ENCODE data around the gene OLFML1. TPM values are rescaled to one million over a fixed set of nuclear protein-coding genes. Genes with fewer than 3 reads are reported as not detected.

The OLFML1 gene
- total and polyA plus RNA-seq, 2 donors (not counting 3 experiments of a cell fraction or from before 2014, with no cell fraction given) = not detected

- Histone ChIP-seq H3K79me2 (ENCODE audit: control insufficient read depth, insufficient read depth, low read length) (no peaks in the 10 kb centered on the region), H3K4me1 (ENCODE audit: control insufficient read depth, extremely low read depth, insufficient read depth, low read length) (no peaks in the 10 kb centered on the region), H3K9me1 (replicated peaks; ENCODE audit: control insufficient read depth, extremely low read depth, insufficient read depth, low read length) (no peaks in the 10 kb centered on the region), H3K36me3 (ENCODE audit: control insufficient read depth in 2 of 2, extremely low read depth in 1 of 2, insufficient read depth in 2 of 2, low read length in 2 of 2) (no peaks in the 10 kb centered on the region), H3K27me3 (ENCODE audit: control insufficient read depth in 2 of 2, insufficient read depth in 2 of 2, low read length in 2 of 2) (no peaks in the 10 kb centered on the region), H3K9me3 (replicated peaks; ENCODE audit: control insufficient read depth, insufficient read depth, low read length) (no peaks in the 10 kb centered on the region), H3K9ac (replicated peaks; ENCODE audit: extremely low read depth, insufficient read depth, low read length) (no peak overlapping the region), H3K4me2 (ENCODE audit: insufficient read depth, low read length) (no peak overlapping the region), H2AFZ (ENCODE audit: low read depth, low read length) (no peak overlapping the region), H4K20me1 (replicated peaks; ENCODE audit: control insufficient read depth, extremely low read depth, insufficient read depth, low read length) (no peaks in the 10 kb centered on the region), H3K4me3 (replicated peaks in 1 of 3; ENCODE audit: insufficient read depth in 1 of 3, low read depth in 1 of 3, low read length in 3 of 3) (no peak overlapping the region), H3K27ac (ENCODE audit: insufficient read depth, low read depth, low read length) (no peak overlapping the region)
- DNase-seq (ENCODE audit: low read depth, low spot score) (no peak), FAIRE-seq (no peak)
- dilution Hi-C loops (cut with MboI; ENCODE audit: extremely low pct_ligation_motif_present, low sequenced_read_pairs) (no loop called here), intact Hi-C loops (cut with micrococcal nuclease) (no loop called here)
- TF ChIP-seq GATA2 (IDR thresholded peaks at IDR 0.05; ENCODE audit: insufficient read depth, insufficient read length, low read depth, low read length) (no peak), POLR2AphosphoS5 (IDR thresholded peaks at IDR 0.05; ENCODE audit: insufficient read depth, low read depth, low read length) (no peak), JUN (IDR thresholded peaks at IDR 0.05; ENCODE audit: borderline replicate concordance, insufficient read depth, insufficient read length, low read depth) (no peak), CTCF (IDR thresholded peaks at IDR 0.05; ENCODE audit: extremely low read depth in 1 of 2, insufficient read depth in 1 of 2, low read depth in 1 of 2, low read length in 2 of 2) (no peak), MYC (IDR thresholded peaks at IDR 0.05; ENCODE audit: low read depth, low read length) (no peak), EZH2 (IDR thresholded peaks at IDR 0.05; ENCODE audit: borderline replicate concordance, low read depth, low read length, severe bottlenecking) (no peak), FOS (IDR thresholded peaks at IDR 0.05; ENCODE audit: borderline replicate concordance, insufficient read depth, low read length) (no peak), MAX (IDR thresholded peaks at IDR 0.05; ENCODE audit: insufficient read depth, insufficient read length) (no peak), POLR2A (IDR thresholded peaks at IDR 0.05; ENCODE audit: low read depth, low read length) (no peak)
- CTCF ChIA-PET = interaction anchor here (0.6 to 0.9 kb wide), 2 partner anchors 9 to 23 kb away, joined by 4 read pairs; partner anchors contain the start of gene PPFIBP2
- POLR2A ChIA-PET = no interaction called here
- BruUV-seq (replicated peaks) = no TSS peak
Observed at GRCh38 chr11:7490535-7490934, 5.2 kb downstream of the OLFML1 start.
